ENCODE measurements around the gene ING5.
"Not testable (repeated sequence)": the region's sequence is repeated elsewhere in the genome, so short reads cannot be mapped to it uniquely, and the experiment has no call there.

Gene ING5

DNA sequence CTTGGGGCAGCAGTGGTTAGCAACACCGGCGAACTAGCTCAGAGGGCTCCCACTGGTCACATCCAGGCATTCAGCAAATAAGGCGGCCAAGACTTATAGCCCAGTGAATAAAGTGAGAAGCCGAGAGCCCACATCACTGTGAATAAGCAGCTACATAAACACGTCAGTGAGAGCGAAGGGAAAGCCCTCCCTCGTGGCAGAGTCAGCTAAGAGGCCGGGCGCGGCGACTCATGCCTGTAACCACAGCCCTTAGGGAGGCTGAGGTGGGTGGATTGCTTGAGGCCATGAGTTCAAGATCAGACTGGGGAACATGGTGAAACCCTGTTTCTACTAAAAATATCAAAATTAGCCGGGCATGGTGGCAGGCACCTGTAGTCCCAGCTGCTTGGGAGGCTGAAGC is 37.8 kb downstream of the ING5 start:
- no peak overlapping the region for H3K14ac ChIP-seq (ENCODE audit: low read length in 2 of 2)
- no peak overlapping the region for H3K9ac ChIP-seq (ENCODE audit: low read length)
- H3K27me3 ChIP-seq (ENCODE audit: control insufficient read depth in 1 of 2, insufficient read depth in 1 of 2, low read length in 2 of 2): no peaks in the 10 kb centered on the region
- 81% methylated on average over 12 of the region's 12 CpGs for WGBS
- H3K4me2 ChIP-seq (ENCODE audit: low read length, poor library complexity, severe bottlenecking): no peak overlapping the region
- H2BK5ac ChIP-seq (ENCODE audit: low read depth, low read length, poor library complexity, severe bottlenecking): no peak overlapping the region
- peak; percentile 38 for DNase-seq
- H4K8ac ChIP-seq (ENCODE audit: low read length): no peak overlapping the region
- no peak overlapping the region for H2BK120ac ChIP-seq (ENCODE audit: low read depth, low read length)
- H2AK5ac ChIP-seq (ENCODE audit: low read length, severe bottlenecking): no peak overlapping the region
- H3K36me3 ChIP-seq (ENCODE audit: control insufficient read depth in 1 of 2, insufficient read depth in 2 of 2, low read depth in 1 of 2, low read length in 2 of 2): peaks cover 34 to 42% of the 10 kb centered on the region in 2 experiments
- H3K4me3 ChIP-seq (ENCODE audit: insufficient read depth in 1 of 2, low read depth in 1 of 2, low read length in 2 of 2): no peak overlapping the region
- H3K9me3 ChIP-seq (ENCODE audit: control insufficient read depth, low read length): no peaks in the 10 kb centered on the region
- H4K91ac ChIP-seq (ENCODE audit: low read length): no peak overlapping the region
- no peak overlapping the region for H3K23ac ChIP-seq (ENCODE audit: low read length in 2 of 2)
- peaks cover 45% of the 10 kb centered on the region for H3K79me1 ChIP-seq (replicated peaks; ENCODE audit: low read length, poor library complexity, severe bottlenecking)
- H2BK15ac ChIP-seq (ENCODE audit: low read depth, poor library complexity, severe bottlenecking): no peak overlapping the region
- H2BK12ac ChIP-seq (ENCODE audit: low read length in 2 of 2): no peak overlapping the region
- H3K4ac ChIP-seq (ENCODE audit: low read depth in 1 of 2, low read length in 2 of 2): no peak overlapping the region
- peaks cover 22% of the 10 kb centered on the region for H3K4me1 ChIP-seq (ENCODE audit: control insufficient read depth, insufficient read depth, low read depth, low read length)
- H3K18ac ChIP-seq (ENCODE audit: low read depth in 1 of 2, low read length in 2 of 2): no peak overlapping the region
- no peak overlapping the region for H2AFZ ChIP-seq (ENCODE audit: low read depth, low read length)
- H3K27ac ChIP-seq (ENCODE audit: low read length, poor library complexity, severe bottlenecking): no peak overlapping the region

DNA sequence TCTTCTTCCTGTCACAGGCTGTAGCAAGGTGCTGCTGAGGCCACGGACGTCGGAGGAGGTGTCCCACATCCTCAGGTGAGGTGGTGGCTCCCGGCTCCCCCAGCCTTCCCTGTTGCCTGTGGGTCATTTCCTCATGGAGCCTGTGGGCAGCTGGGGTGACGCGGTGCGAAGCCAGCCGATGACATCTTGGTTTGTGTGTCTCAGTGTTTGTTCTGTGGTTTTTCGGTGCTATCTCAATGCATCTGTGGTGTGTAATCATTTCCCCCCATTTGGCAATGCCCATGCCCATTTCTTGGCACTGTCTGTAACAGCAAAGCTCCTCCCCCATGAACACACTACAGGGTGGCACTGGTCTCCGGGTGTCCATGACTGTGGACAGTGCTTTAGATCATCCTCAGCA is 39.2 kb downstream of the ING5 start:
- Histone ChIP-seq H3K36me3 (ENCODE audit: control insufficient read depth in 1 of 2, insufficient read depth in 2 of 2, low read depth in 1 of 2, low read length in 2 of 2) (peaks cover 48 to 53% of the 10 kb centered on the region in 2 experiments), H3K79me1 (replicated peaks; ENCODE audit: low read length, poor library complexity, severe bottlenecking) (peaks cover 45% of the 10 kb centered on the region), H3K23ac (ENCODE audit: low read length in 2 of 2) (no peak overlapping the region), H3K4me2 (ENCODE audit: low read length, poor library complexity, severe bottlenecking) (no peak overlapping the region), H3K4me1 (ENCODE audit: control insufficient read depth, insufficient read depth, low read depth, low read length) (peaks cover 15% of the 10 kb centered on the region), H3K27me3 (ENCODE audit: control insufficient read depth in 1 of 2, insufficient read depth in 1 of 2, low read length in 2 of 2) (no peaks in the 10 kb centered on the region), H3K18ac (ENCODE audit: low read depth in 1 of 2, low read length in 2 of 2) (no peak overlapping the region), H3K4ac (ENCODE audit: low read depth in 1 of 2, low read length in 2 of 2) (no peak overlapping the region), H2BK15ac (ENCODE audit: low read depth, poor library complexity, severe bottlenecking) (no peak overlapping the region), H3K9me3 (ENCODE audit: control insufficient read depth, low read length) (no peaks in the 10 kb centered on the region), H3K27ac (ENCODE audit: low read length, poor library complexity, severe bottlenecking) (no peak overlapping the region), H2AFZ (ENCODE audit: low read depth, low read length) (no peak overlapping the region), H3K4me3 (ENCODE audit: insufficient read depth in 1 of 2, low read depth in 1 of 2, low read length in 2 of 2) (no peak overlapping the region), H4K8ac (ENCODE audit: low read length) (no peak overlapping the region), H2BK5ac (ENCODE audit: low read depth, low read length, poor library complexity, severe bottlenecking) (no peak overlapping the region), H4K91ac (ENCODE audit: low read length) (no peak overlapping the region), H3K9ac (ENCODE audit: low read length) (no peak overlapping the region), H2BK120ac (ENCODE audit: low read depth, low read length) (no peak overlapping the region), H2BK12ac (ENCODE audit: low read length in 2 of 2) (no peak overlapping the region), H2AK5ac (ENCODE audit: low read length, severe bottlenecking) (no peak overlapping the region), H3K14ac (ENCODE audit: low read length in 2 of 2) (no peak overlapping the region)
- 97% methylated on average over 9 of the region's 10 CpGs for WGBS
- no peak for DNase-seq

- H4K91ac ChIP-seq (ENCODE audit: low read length): no peak overlapping the region
- no peak overlapping the region for H2AK5ac ChIP-seq (ENCODE audit: low read length, severe bottlenecking)
- H3K4me2 ChIP-seq (ENCODE audit: low read length, poor library complexity, severe bottlenecking): no peak overlapping the region
- 98% methylated on average over 25 of the region's 28 CpGs for WGBS
- H3K79me1 ChIP-seq (replicated peaks; ENCODE audit: low read length, poor library complexity, severe bottlenecking): peaks cover 45% of the 10 kb centered on the region
- H3K27ac ChIP-seq (ENCODE audit: low read length, poor library complexity, severe bottlenecking): no peak overlapping the region
- no peak overlapping the region for H2BK12ac ChIP-seq (ENCODE audit: low read length in 2 of 2)
- no peak overlapping the region for H3K18ac ChIP-seq (ENCODE audit: low read depth in 1 of 2, low read length in 2 of 2)
- no peak overlapping the region for H3K4ac ChIP-seq (ENCODE audit: low read depth in 1 of 2, low read length in 2 of 2)
- peaks cover 52 to 53% of the 10 kb centered on the region in 2 experiments for H3K36me3 ChIP-seq (ENCODE audit: control insufficient read depth in 1 of 2, insufficient read depth in 2 of 2, low read depth in 1 of 2, low read length in 2 of 2)
- H3K23ac ChIP-seq (ENCODE audit: low read length in 2 of 2): peak overlapping the region in 1 of 2 experiments; percentile 62
- no peak overlapping the region for H3K9ac ChIP-seq (ENCODE audit: low read length)
- H3K9me3 ChIP-seq (ENCODE audit: control insufficient read depth, low read length): no peaks in the 10 kb centered on the region
- no peak overlapping the region for H2AFZ ChIP-seq (ENCODE audit: low read depth, low read length)
- H3K4me1 ChIP-seq (ENCODE audit: control insufficient read depth, insufficient read depth, low read depth, low read length): peaks cover 14% of the 10 kb centered on the region
- H2BK5ac ChIP-seq (ENCODE audit: low read depth, low read length, poor library complexity, severe bottlenecking): no peak overlapping the region
- no peak overlapping the region for H3K4me3 ChIP-seq (ENCODE audit: insufficient read depth in 1 of 2, low read depth in 1 of 2, low read length in 2 of 2)
- DNase-seq: no peak
- no peak overlapping the region for H4K8ac ChIP-seq (ENCODE audit: low read length)
- H3K27me3 ChIP-seq (ENCODE audit: control insufficient read depth in 1 of 2, insufficient read depth in 1 of 2, low read length in 2 of 2): no peaks in the 10 kb centered on the region
- H3K14ac ChIP-seq (ENCODE audit: low read length in 2 of 2): no peak overlapping the region
- H2BK15ac ChIP-seq (ENCODE audit: low read depth, poor library complexity, severe bottlenecking): no peak overlapping the region
- H2BK120ac ChIP-seq (ENCODE audit: low read depth, low read length): no peak overlapping the region
These were observed 40.6 kb downstream of the ING5 start for GRCh38 chr2:241742320-241742939.

- not testable (repeated sequence) for H3K27me3 ChIP-seq (ENCODE audit: control insufficient read depth in 1 of 2, insufficient read depth in 1 of 2, low read length in 2 of 2); H2BK15ac ChIP-seq (ENCODE audit: low read depth, poor library complexity, severe bottlenecking); H4K91ac ChIP-seq (ENCODE audit: low read length); H4K8ac ChIP-seq (ENCODE audit: low read length); H3K27ac ChIP-seq (ENCODE audit: low read length, poor library complexity, severe bottlenecking); H3K4me3 ChIP-seq (ENCODE audit: insufficient read depth in 1 of 2, low read depth in 1 of 2, low read length in 2 of 2); H3K4ac ChIP-seq (ENCODE audit: low read depth in 1 of 2, low read length in 2 of 2); DNase-seq; H2AFZ ChIP-seq (ENCODE audit: low read depth, low read length); H2AK5ac ChIP-seq (ENCODE audit: low read length, severe bottlenecking); H3K4me2 ChIP-seq (ENCODE audit: low read length, poor library complexity, severe bottlenecking); H3K23ac ChIP-seq (ENCODE audit: low read length in 2 of 2); H3K18ac ChIP-seq (ENCODE audit: low read depth in 1 of 2, low read length in 2 of 2); H2BK5ac ChIP-seq (ENCODE audit: low read depth, low read length, poor library complexity, severe bottlenecking); H3K9ac ChIP-seq (ENCODE audit: low read length); H2BK120ac ChIP-seq (ENCODE audit: low read depth, low read length); H3K9me3 ChIP-seq (ENCODE audit: control insufficient read depth, low read length); H3K14ac ChIP-seq (ENCODE audit: low read length in 2 of 2); H2BK12ac ChIP-seq (ENCODE audit: low read length in 2 of 2)
- 99% methylated on average over 12 of the region's 15 CpGs for WGBS
- Histone ChIP-seq H3K79me1 (replicated peaks; ENCODE audit: low read length, poor library complexity, severe bottlenecking) (peaks cover 44% of the 10 kb centered on the region), H3K36me3 (ENCODE audit: control insufficient read depth in 1 of 2, insufficient read depth in 2 of 2, low read depth in 1 of 2, low read length in 2 of 2) (peaks cover 52 to 56% of the 10 kb centered on the region in 2 experiments), H3K4me1 (ENCODE audit: control insufficient read depth, insufficient read depth, low read depth, low read length) (peaks cover 12% of the 10 kb centered on the region)
These were observed 41.2 kb downstream of the ING5 start for GRCh38 chr2:241743008-241743407.
